A549 (cell line): Measurements from ENCODE around the gene CD58. TPM values are rescaled to one million over a fixed set of nuclear protein-coding genes. Genes with fewer than 3 reads are reported as not detected.

ENCODE experiments used
- ATAC-seq, 2 experiments: fragments of 200-7000 bp in 1 of 2; fragments of >200 bp in 1 of 2; cut with Nextera tagmentation in 1 of 2; cut with Tn5 transposase in 1 of 2; 3 replicates each; pipeline versions ENCODE4 v1.8.0 to v1.9.1; 2018 to 2020; ENCODE audit warnings: mild to moderate bottlenecking in 1 of 2, moderate library complexity in 1 of 2
- CTCF ChIA-PET: fragments of 300-600 bp; sonication (Branson Sonifier 250); formaldehyde crosslinking; extraction: SDS; loops from one replicate; lab custom pipeline; 2021; ENCODE audit warnings: antibody characterized with exemption, inconsistent platforms; lab: Yijun Ruan, JAX
- POLR2A ChIA-PET: fragments of 350-600 bp; formaldehyde crosslinking; extraction: SDS; loops from one replicate; lab custom pipeline; 2021; ENCODE audit warnings: antibody characterized with exemption, inconsistent platforms; lab: Yijun Ruan, JAX
- DNase-seq, 2 experiments: peaks; one replicate each; pipeline versions ENCODE4 v3.0.0 to v3.0.0-alpha.2; 2011 to 2016; ENCODE audit warnings: low read depth in 1 of 2, low spot score in 1 of 2
- FAIRE-seq: peaks from 2 replicates; lab custom pipeline; 2011; peaks lifted over from hg19 to GRCh38; lab: Jason Lieb, UNC
- H3K27ac ChIP-seq, 2 experiments: fragments of >200 bp; sonication (Bioruptor Twin); formaldehyde crosslinking; 3 replicates each; pipeline ENCODE4 v1.5.1; 2016 to 2017
- H3K4me1 ChIP-seq: fragments of >200 bp; sonication (Bioruptor Twin); formaldehyde crosslinking; 3 replicates; pipeline ENCODE4 v1.6.1; 2016
- H3K4me2 ChIP-seq: fragments of >200 bp; sonication (Bioruptor Twin); formaldehyde crosslinking; 3 replicates; pipeline ENCODE4 v1.6.1; 2016
- H3K4me3 ChIP-seq: fragments of >200 bp; sonication (Bioruptor Twin); formaldehyde crosslinking; 3 replicates; pipeline ENCODE4 v1.5.1; 2016
- H3K9me3 ChIP-seq: fragments of >200 bp; sonication (Bioruptor Twin); formaldehyde crosslinking; 3 replicates; pipeline ENCODE4 v1.6.1; 2016
- BCL3 ChIP-seq: fragments of >200 bp; sonication (Bioruptor Twin); formaldehyde crosslinking; IDR thresholded peaks from 3 replicates; pipeline ENCODE4 v1.6.1; 2016
- CBX2 ChIP-seq: fragments of 200-600 bp; sonication (generic); IDR thresholded peaks from 2 replicates; pipeline ENCODE4 v1.6.1; 2016; ENCODE audit warnings: low read depth, mild to moderate bottlenecking, borderline replicate concordance
- E2F6 ChIP-seq: IDR thresholded peaks from 2 replicates; pipeline ENCODE4 v1.6.1; 2012; ENCODE audit warnings: low read depth, borderline replicate concordance
- ELK1 ChIP-seq: fragments of 150-350 bp; IDR thresholded peaks from 2 replicates; pipeline ENCODE4 v1.6.1; 2014; ENCODE audit warnings: low read depth, mild to moderate bottlenecking, low read length
- EP300 ChIP-seq, 2 experiments: fragments of >200 bp; sonication (Bioruptor Twin); formaldehyde crosslinking; IDR thresholded peaks; 2 replicates in 1 of 2; 3 replicates in 1 of 2; pipeline ENCODE4 v1.6.1; 2016 to 2017
- ESRRA ChIP-seq: fragments of 150-350 bp; IDR thresholded peaks from 2 replicates; pipeline ENCODE4 v1.6.1; 2014; ENCODE audit warnings: mild to moderate bottlenecking, low read length, borderline replicate concordance
- FOSB ChIP-seq: fragments of 250-450 bp; sonication (Bioruptor Pico); IDR thresholded peaks from 2 replicates; pipeline ENCODE4 v1.5.0; 2020; ENCODE audit warnings: mild to moderate bottlenecking, moderate library complexity
- FOSL2 ChIP-seq, 2 experiments: fragments of 450-650 bp in 1 of 2; fragments of >200 bp in 1 of 2; sonication (Bioruptor Twin) in 1 of 2; formaldehyde crosslinking; IDR thresholded peaks; 2 replicates each; pipeline versions ENCODE4 v1.5.0 to v1.6.1; 2016 to 2020; ENCODE audit warnings: mild to moderate bottlenecking in 1 of 2, moderate library complexity in 1 of 2
- FOXS1 ChIP-seq: fragments of 250-450 bp; sonication (Bioruptor Pico); IDR thresholded peaks from 2 replicates; pipeline ENCODE4 v1.5.0; 2020; ENCODE audit warnings: mild to moderate bottlenecking, moderate library complexity
- HDAC2 ChIP-seq: fragments of 200-600 bp; sonication (generic); IDR thresholded peaks from 2 replicates; pipeline ENCODE4 v1.6.1; 2016
- HES2 ChIP-seq: fragments of >200 bp; sonication (Bioruptor Twin); formaldehyde crosslinking; IDR thresholded peaks from 2 replicates; pipeline ENCODE4 v1.6.1; 2016
- HOXB13 ChIP-seq: fragments of 250-450 bp; sonication (Bioruptor Pico); IDR thresholded peaks from 2 replicates; pipeline ENCODE4 v1.5.0; 2020; ENCODE audit warnings: low read depth, mild to moderate bottlenecking, moderate library complexity
- JUN ChIP-seq, 2 experiments: fragments of >200 bp; sonication (Bioruptor Twin); formaldehyde crosslinking; IDR thresholded peaks; 2 replicates in 1 of 2; 3 replicates in 1 of 2; pipeline ENCODE4 v1.6.1; 2016 to 2017
- JUNB ChIP-seq: fragments of >200 bp; sonication (Bioruptor Twin); formaldehyde crosslinking; IDR thresholded peaks from 2 replicates; pipeline ENCODE4 v1.6.1; 2016
- KDM5A ChIP-seq: fragments of 200-600 bp; sonication (generic); IDR thresholded peaks from 2 replicates; pipeline ENCODE4 v1.6.1; 2016; ENCODE audit warnings: antibody characterized with exemption, mild to moderate bottlenecking
- MYC ChIP-seq: IDR thresholded peaks from 2 replicates; pipeline ENCODE4 v1.6.1; 2012; ENCODE audit warnings: mild to moderate bottlenecking, inconsistent platforms, low read length, improper control_type of control experiment, borderline replicate concordance
- NFE2L2 ChIP-seq: fragments of 150-350 bp; conservative IDR thresholded peaks from 2 replicates; pipeline ENCODE4 v1.6.1; 2014; ENCODE audit warnings: low read length
- NPAS2 ChIP-seq: fragments of 250-450 bp; sonication (Bioruptor Pico); IDR thresholded peaks from 2 replicates; pipeline ENCODE4 v1.8.0; 2022; ENCODE audit warnings: mild to moderate bottlenecking, moderate library complexity, borderline replicate concordance
- NR3C1 ChIP-seq: fragments of >200 bp; sonication (Bioruptor Twin); formaldehyde crosslinking; IDR thresholded peaks from 3 replicates; pipeline ENCODE4 v1.6.1; 2017
- POLR2AphosphoS2 ChIP-seq: conservative IDR thresholded peaks from 2 replicates; pipeline ENCODE4 v1.6.1; 2012; ENCODE audit warnings: low read length, improper control_type of control experiment, inconsistent platforms
- RAD21 ChIP-seq, 2 experiments: fragments of >200 bp in 1 of 2; sonication (Bioruptor Twin) in 1 of 2; formaldehyde crosslinking in 1 of 2; IDR thresholded peaks in 1 of 2; conservative IDR thresholded peaks in 1 of 2; 2 replicates in 1 of 2; 3 replicates in 1 of 2; pipeline ENCODE4 v1.6.1; 2012 to 2018; ENCODE audit warnings: inconsistent platforms in 1 of 2
- RCOR1 ChIP-seq: fragments of 150-350 bp; IDR thresholded peaks from 2 replicates; pipeline ENCODE4 v1.6.1; 2014; ENCODE audit warnings: antibody characterized with exemption, low read length, low read depth
- SMC3 ChIP-seq: fragments of >200 bp; sonication (Bioruptor Twin); formaldehyde crosslinking; IDR thresholded peaks from 3 replicates; pipeline ENCODE4 v1.6.1; 2018; ENCODE audit warnings: inconsistent platforms
- SREBF2 ChIP-seq: fragments of 450-650 bp; IDR thresholded peaks from 2 replicates; pipeline ENCODE4 v1.6.1; 2014; ENCODE audit warnings: mild to moderate bottlenecking, moderate library complexity
- USF2 ChIP-seq: fragments of 450-650 bp; IDR thresholded peaks from 2 replicates; pipeline ENCODE4 v1.6.1; 2014; ENCODE audit warnings: antibody characterized with exemption
- ZFP36 ChIP-seq: fragments of 450-650 bp; IDR thresholded peaks from 2 replicates; pipeline ENCODE4 v1.6.1; 2014; ENCODE audit warnings: borderline replicate concordance; ENCODE audit not compliant: partially characterized antibody
- WGBS: methylation state at CpG from one replicate; pipeline ENCODE4 v1.1.6; 2017; ENCODE audit errors: missing lambda C conversion rate; 5-methylcytosine and 5-hydroxymethylcytosine counted together
- polyA plus RNA-seq, 4 experiments: library from polyadenylated mRNA; depleted of rRNA in 3 of 4; stranded (reverse); fragments of >200 nt; fragmentation: RNase III in 1 of 4; extraction: RNeasy Plus Mini Kit Qiagen cat#74134 plus additional on column Dnase treatment in 1 of 4; gene quantifications; 2 replicates in 3 of 4; 3 replicates in 1 of 4; pipeline ENCODE4 v1.2.3, GENCODE V29; 2011 to 2017

The CD58 gene
- polyA plus RNA-seq, 2 of the 4 experiments (the other 2 are of a cell fraction) = 22.4 to 38.4 TPM

- TF ChIP-seq NPAS2 (CRISPR knock-in tag) = no peak
- DNase-seq (no peak), ATAC-seq (no peak), FAIRE-seq (no peak)
- Histone ChIP-seq H3K9me3 (no peaks in the 10 kb centered on the region), H3K4me2 (no peak overlapping the region), H3K4me1 (no peaks in the 10 kb centered on the region), H3K4me3 (no peak overlapping the region), H3K27ac (no peak overlapping the region)
- WGBS = 98% methylated on average over 7 of the region's 7 CpGs
- POLR2A ChIA-PET = no interaction called here
- CTCF ChIA-PET = interaction anchor here (3.9 kb wide), 1 partner anchor 15 kb away, joined by 10 read pairs; no protein-coding TSS in a partner anchor
These were observed 9.9 kb upstream of the CD58 start for GRCh38 chr1:116580446-116581322.

GRCh38 chr1:116579259-116579875 is 8.5 kb upstream of the CD58 start:
- WGBS = 93% methylated on average over 15 of the region's 21 CpGs
- H3K4me2 ChIP-seq = no peak overlapping the region
- H3K4me3 ChIP-seq = no peak overlapping the region
- FAIRE-seq (no peak), DNase-seq (no peak), ATAC-seq (no peak)
- H3K27ac ChIP-seq = no peak overlapping the region
- H3K9me3 ChIP-seq = no peaks in the 10 kb centered on the region
- no peak for TF ChIP-seq MYC
- no peak for TF ChIP-seq HOXB13
- TF ChIP-seq JUNB = no peak
- TF ChIP-seq BCL3 = no peak
- TF ChIP-seq FOSB (CRISPR knock-in tag) = no peak
- TF ChIP-seq HDAC2 = no peak
- no peak for TF ChIP-seq SMC3
- TF ChIP-seq JUN (IDR thresholded peaks at IDR 0.05) = no peak
- TF ChIP-seq NR3C1 = no peak
- TF ChIP-seq RAD21 (conservative IDR thresholded peaks at IDR 0.05 in 1 of 2, IDR thresholded peaks at IDR 0.05 in 1 of 2) = no peak
- TF ChIP-seq ELK1 = no peak
- TF ChIP-seq ZFP36 = no peak
- TF ChIP-seq HES2 = no peak
- no peak for TF ChIP-seq RCOR1
- TF ChIP-seq FOXS1 = no peak
- no peak for TF ChIP-seq NFE2L2
- TF ChIP-seq CBX2 = no peak
- POLR2A ChIA-PET = no interaction called here
- CTCF ChIA-PET = interaction anchor here (3.9 kb wide), 1 partner anchor 17 kb away, joined by 10 read pairs; no protein-coding TSS in a partner anchor
- no peaks in the 10 kb centered on the region for H3K4me1 ChIP-seq

- WGBS = 86% methylated on average over 1 of the region's 1 CpG
- no peak for FAIRE-seq
These were observed 7.8 kb upstream of the CD58 start for GRCh38 chr1:116578581-116578980.

More at GRCh38 chr1:116578581-116578980, 7.8 kb upstream of the CD58 start:
- TF ChIP-seq POLR2AphosphoS2 (no peak), NR3C1 (no peak), E2F6 (no peak), KDM5A (no peak), USF2 (no peak), FOSB (CRISPR knock-in tag) (no peak), FOSL2 (IDR thresholded peaks at IDR 0.05) (no peak), FOSL2 (CRISPR knock-in tag; IDR thresholded peaks at IDR 0.05) (no peak), SREBF2 (no peak), ESRRA (no peak), EP300 (IDR thresholded peaks at IDR 0.05) (no peak)
- Histone ChIP-seq H3K4me2 (no peak overlapping the region), H3K4me3 (no peak overlapping the region), H3K4me1 (no peaks in the 10 kb centered on the region), H3K27ac (no peak overlapping the region), H3K9me3 (no peaks in the 10 kb centered on the region)
- POLR2A ChIA-PET = no interaction called here
- no peak for ATAC-seq
- no peak for DNase-seq
- CTCF ChIA-PET = interaction anchor here (0.9 to 1.9 kb wide), 2 partner anchors 17 to 94 kb away, joined by 3 to 4 read pairs; no protein-coding TSS in a partner anchor
